ENCODE results near the gene RICTOR.
A peak's percentile ranks its signal among the peaks of the same experiment; 100 is the strongest.

Gene RICTOR, protein sequence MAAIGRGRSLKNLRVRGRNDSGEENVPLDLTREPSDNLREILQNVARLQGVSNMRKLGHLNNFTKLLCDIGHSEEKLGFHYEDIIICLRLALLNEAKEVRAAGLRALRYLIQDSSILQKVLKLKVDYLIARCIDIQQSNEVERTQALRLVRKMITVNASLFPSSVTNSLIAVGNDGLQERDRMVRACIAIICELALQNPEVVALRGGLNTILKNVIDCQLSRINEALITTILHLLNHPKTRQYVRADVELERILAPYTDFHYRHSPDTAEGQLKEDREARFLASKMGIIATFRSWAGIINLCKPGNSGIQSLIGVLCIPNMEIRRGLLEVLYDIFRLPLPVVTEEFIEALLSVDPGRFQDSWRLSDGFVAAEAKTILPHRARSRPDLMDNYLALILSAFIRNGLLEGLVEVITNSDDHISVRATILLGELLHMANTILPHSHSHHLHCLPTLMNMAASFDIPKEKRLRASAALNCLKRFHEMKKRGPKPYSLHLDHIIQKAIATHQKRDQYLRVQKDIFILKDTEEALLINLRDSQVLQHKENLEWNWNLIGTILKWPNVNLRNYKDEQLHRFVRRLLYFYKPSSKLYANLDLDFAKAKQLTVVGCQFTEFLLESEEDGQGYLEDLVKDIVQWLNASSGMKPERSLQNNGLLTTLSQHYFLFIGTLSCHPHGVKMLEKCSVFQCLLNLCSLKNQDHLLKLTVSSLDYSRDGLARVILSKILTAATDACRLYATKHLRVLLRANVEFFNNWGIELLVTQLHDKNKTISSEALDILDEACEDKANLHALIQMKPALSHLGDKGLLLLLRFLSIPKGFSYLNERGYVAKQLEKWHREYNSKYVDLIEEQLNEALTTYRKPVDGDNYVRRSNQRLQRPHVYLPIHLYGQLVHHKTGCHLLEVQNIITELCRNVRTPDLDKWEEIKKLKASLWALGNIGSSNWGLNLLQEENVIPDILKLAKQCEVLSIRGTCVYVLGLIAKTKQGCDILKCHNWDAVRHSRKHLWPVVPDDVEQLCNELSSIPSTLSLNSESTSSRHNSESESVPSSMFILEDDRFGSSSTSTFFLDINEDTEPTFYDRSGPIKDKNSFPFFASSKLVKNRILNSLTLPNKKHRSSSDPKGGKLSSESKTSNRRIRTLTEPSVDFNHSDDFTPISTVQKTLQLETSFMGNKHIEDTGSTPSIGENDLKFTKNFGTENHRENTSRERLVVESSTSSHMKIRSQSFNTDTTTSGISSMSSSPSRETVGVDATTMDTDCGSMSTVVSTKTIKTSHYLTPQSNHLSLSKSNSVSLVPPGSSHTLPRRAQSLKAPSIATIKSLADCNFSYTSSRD (N-terminal part only)

DNA sequence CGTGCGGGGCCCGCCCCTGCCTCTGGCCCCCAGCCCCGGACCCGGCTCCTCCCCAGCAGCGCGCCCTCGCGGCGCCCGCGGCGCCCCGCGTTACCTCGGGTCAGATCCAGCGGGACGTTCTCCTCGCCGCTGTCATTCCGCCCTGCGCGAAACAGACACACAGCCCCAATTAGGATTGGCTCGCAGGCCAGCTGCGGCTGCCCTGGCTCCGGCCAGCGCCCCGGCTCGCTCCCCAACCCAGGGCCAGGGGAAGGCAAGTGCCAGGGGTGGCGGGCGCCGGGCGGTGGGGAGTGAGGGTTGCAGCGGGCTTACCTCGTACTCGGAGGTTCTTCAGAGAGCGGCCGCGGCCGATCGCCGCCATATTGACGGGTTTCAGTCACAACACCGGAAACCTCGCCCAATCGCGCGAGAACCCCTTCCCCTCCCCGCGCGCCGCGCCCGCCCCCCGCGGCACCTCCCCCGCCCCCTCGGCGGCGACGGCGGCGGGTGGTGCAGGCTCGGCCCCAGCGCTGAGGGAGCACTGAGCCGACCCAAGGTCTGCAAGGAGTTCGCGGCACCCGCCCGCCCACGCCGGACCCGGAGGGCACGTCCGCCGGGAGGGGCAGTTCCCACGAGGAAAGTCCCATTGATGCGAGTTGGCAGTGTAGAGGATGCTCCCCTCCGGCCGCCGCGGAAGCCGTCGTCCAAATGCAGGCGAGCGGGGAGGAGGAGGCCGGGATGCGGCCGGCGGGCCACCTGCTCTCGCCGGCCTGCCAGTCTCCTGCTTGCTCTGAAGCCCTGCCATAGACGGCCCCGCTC lies at the start of gene RICTOR:
Gene RICTOR, minus strand, starts transcription at position 383 of the 798 bp plus-strand sequence. Its CDS starts 22 bp downstream, at position 361.
- DNase-seq (ENCODE audit: low spot score) = peak; percentile 87

DNA sequence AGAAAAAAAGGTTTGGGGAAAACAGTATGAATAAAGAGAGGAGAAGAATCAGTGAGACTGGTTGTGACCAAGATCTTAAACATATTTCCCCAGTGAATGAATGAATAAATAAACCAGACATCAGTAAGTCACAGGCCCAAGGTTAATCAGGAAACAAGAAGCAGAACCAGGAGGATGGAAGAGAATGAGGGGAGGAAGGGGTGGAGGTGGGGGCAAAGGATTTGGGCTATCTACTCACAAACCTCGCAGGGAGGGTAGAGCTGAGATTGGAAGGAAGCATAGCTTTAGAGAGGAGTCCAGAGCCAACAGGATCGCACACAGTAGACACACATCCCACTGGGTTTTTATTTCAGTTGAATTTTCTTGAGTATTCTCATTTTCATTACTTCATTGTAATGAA lies 47.7 kb upstream of the RICTOR start:
- no peak for DNase-seq (ENCODE audit: low spot score)

DNA sequence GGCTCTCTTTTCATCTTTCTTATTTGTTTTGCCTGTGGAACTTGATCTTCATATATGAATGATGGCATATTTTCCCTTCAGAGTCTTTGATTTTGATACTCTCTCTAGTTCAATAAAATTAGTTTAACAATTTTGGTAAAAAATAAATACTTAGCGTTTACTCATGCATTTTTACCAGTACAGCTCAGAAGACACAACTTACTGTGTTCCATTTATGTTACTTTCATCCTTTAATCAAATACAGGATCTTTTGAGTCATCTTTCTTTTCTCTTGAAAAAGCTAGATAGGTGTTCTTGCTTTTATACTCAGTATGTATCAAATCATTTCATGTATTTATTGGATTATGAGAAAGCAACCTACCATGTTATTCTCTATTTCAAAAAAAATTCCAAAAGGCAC lies 47.1 kb upstream of the RICTOR start:
- no peak for DNase-seq (ENCODE audit: low spot score)

DNA sequence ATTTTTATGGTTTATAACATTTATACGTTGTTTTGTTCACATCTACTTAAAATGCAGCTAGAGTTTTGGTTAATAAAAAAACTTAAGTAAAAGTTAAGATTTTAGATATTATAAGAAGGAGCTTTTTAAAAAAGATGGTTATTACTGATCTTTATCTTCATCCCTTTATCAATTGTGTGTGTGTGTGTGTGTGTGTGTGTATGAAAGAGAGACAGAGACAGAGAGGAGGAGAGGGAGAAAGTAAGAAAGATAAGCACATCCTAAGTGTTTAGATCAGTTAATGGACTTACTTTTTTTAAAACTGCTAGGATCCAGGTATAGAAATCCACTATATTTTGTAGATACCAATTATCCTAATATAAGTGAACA lies 45.8 kb upstream of the RICTOR start:
- DNase-seq (ENCODE audit: low spot score) = no peak

DNA sequence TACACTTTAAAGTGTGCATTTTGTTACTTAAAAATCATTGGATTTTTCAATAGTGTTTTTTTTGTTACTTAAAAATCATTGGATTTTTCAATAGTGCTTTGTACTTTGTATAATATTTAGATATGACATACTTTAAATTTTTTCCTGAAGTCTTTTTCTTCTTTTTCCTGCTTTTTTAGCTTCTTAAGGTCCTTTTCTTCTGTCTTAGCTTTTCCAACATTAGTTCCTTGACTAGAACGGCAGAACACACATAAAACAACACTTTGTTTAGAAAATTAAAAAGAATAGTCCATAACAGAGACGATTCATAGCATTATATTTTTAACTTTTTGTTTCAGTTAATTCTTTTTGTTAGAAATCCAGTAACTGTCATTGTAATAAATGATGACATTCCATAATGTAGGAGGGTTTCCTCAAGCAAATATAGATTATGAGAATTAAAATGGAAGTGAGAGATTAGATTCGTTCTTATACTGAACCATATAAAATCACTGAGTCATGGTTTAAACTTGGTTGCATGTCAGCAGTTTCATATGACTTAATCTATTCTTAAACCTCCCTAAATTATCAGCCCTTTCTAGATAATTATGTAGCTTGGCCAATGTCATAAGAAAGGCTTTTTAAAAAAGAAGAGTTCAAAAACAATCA lies 45.3 kb upstream of the RICTOR start:
- DNase-seq (ENCODE audit: low spot score) = no peak

DNA sequence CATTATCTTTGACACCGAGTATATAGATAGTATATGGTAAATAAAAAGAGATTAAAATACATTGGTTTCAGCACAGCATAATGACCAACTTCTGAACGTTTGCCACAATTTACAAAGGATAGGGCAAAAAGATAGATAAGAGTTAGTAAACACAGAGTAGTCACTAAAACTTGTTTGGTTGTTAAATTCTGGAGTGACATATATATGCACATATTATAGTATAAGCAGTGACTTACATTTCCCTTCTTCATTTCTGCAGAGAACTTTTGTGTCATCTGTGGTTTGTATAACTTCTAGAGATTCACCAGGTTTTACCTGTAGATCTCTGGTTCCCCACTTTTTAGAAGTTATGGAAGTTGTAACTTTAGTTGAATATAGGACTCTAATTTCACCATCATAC lies 44.4 kb upstream of the RICTOR start:
- no peak for DNase-seq (ENCODE audit: low spot score)

DNA sequence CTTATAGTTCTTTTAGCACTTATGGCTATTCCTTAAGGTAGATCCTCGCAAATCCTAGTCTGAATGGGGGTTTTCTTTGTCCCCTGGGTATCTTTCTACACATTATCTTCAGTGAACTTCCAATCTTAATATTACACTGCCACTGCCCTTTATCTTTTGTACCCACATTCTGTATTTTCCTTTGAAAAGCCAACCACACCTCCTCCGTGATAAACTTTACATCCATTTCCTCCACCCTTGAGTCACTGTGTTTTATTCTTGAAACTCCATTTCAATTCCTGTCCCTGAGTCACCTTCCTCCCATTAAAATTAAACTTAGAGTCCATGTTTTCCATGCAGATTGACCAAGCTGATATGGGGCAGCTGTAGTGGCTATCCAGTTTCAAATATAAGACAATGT lies 43.2 kb upstream of the RICTOR start:
- DNase-seq (ENCODE audit: low spot score) = no peak

DNA sequence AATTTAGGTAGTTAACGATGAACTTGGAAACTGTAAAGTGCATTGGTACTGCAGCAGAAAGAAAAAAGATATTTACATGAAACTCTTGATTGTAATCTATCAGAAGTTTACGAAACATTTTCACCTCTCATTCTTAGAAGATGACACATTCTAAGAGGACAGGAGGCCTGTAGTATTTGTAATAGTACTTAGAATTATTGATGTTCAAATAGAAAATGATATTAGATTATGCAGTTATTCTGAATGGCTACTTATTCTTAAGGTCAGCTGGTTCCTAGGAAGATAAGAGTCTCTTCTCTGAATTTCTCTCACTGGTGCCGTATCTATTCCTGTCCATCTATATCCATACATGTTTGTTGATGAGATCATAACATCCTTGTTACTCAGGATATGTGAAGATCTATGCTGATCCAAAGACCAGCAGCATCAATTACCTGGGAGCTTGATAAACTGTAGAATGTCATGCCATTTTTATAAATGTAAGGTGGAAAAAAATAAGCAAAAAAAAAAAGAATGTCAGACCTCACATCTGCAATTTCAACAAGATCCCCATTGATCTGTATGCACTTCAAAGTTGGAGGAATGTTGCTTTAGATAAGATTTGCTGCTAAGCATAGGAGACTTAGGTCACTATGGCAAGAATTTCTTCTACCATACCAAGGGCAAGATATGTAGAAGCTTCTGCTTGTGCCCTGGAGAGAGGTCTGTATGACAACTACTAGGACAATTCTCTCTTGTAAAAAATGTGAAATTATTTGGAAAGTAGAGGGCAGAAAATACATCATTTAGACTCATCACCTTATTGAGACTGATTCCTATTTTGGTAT lies 42.4 kb upstream of the RICTOR start:
- no peak for DNase-seq (ENCODE audit: low spot score)

DNA sequence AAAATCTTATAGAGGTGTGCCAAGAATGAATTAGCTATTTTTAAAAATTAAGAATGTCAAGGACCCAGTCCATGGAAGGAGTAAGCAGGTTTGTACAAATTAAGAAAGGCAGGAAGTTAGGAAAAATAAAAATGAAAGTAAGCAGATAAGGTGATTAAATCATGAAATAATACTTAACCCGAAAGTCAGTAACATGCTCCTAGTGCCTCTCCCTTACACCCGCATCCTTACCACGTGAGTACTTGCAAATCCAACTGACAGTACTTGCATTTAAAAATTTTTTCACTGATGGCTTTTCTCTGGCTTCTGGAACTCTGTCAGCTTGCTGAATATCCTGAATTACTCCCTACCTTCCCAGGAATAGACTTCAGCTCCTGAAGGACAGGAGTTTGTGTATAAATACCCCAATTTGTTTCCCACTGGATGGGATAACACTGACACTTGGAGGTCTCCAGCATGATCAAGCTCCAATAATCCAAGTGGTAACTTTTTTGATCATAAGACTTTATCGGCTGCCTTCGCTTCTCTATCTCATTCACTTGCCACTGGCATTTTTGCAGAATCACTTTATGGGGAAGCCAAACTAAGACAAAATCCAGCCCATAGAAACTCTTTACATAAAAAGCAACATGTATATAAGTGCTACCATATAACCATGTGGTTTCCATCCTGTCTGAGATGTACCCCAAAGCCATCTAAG lies 41.6 kb upstream of the RICTOR start:
- DNase-seq (ENCODE audit: low spot score) = no peak

DNA sequence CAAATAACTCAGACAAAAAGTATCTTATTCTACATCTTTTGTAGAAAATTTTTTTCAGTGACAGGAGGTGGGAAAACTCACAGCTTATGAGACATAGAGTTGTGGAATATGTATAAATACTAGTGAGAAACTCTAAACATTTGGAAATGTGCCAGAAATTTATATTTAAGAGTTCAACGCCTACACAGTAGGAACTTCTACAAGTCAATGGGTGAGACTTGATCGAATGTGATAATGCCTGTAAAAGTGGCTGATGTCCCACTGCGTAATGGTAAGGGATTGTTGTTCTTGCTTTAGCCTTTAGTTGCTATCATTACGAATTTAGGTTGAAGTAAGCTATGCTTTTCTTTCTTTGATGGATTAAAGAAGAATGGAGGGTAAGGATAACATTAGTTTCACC lies 40.0 kb upstream of the RICTOR start:
- DNase-seq (ENCODE audit: low spot score) = no peak

DNA sequence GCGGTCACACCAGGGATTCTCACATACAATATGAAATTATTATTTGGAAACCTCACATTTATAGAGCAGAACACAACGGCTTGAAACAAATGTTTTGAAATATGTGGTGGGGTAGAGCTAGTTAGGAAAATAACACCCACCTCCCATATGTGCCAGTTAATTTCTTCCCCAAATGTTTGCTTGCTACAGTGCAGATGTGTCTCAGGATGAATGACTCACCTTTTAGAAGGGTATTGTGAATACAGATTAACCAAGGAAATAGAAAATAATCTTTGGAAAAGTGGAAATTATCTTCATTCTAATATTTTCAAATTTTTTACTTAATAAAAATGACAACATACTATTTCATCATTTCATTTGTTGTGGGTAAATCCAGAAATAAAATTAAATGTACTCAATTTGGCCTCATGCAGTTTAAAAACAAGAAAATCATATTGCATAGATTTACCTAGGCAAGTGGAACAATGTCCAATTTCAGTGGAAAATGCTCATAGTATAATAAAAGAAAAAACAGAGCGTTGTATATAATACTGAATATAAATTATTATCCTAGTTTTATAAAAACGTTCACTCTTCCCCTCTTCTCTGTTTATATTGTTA lies 39.3 kb upstream of the RICTOR start:
- no peak for DNase-seq (ENCODE audit: low spot score)

DNA sequence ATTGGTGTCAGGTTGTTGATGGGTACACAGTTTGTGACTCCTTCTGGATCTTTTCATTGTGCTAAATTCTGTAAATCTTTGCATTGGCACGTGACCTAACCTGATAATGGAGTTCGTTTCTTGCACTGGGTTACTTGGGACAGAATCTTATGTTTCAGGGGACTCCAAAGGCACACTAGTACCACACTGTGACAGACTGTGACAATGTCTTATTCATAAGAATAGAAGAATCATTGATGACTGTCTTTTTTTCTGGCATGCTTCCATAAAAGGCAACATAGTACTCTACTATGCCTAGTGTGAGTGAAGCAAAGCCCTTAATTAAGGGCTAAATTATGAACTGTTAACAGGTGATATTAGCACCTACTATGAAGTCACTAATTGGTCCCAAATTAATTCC lies 35.4 kb upstream of the RICTOR start:
- DNase-seq (ENCODE audit: low spot score) = no peak

DNA sequence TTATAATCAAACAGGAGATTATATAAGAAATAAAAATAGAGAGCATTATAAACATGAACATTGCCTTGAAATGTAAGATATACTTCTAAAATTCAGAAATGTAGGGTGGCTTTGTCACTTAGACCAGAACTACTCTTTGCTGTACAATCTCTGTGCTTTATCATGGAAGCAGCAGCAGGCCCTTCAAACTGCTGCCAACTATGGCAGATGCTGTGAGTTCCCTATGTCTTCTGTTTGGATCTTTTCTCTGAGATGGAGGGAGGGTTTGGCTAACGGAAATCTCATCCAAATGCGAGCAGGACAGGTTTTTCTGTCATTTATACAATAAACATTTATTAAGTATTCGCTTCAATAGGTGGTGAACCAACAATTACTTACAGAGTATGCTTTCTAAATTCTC lies 34.8 kb upstream of the RICTOR start:
- DNase-seq (ENCODE audit: low spot score) = no peak

DNA sequence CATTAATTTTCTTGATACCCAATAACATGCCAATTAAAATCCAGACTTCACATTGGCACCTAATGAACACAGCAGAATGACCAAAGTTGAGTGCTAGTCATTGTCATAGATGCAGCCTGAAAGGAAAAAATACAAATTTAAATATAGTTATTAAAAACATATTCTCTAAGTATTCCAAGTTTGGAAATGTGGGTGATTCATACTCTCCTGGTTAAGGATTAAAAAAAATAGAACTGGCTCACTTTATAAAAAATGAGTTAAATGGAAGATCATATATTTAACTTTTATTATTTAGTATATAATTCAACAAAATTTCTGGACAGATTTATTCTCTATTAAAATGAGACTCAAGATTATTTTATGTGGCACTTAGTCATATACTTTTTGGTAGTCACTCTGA lies 33.2 kb upstream of the RICTOR start:
- DNase-seq (ENCODE audit: low spot score) = no peak

DNA sequence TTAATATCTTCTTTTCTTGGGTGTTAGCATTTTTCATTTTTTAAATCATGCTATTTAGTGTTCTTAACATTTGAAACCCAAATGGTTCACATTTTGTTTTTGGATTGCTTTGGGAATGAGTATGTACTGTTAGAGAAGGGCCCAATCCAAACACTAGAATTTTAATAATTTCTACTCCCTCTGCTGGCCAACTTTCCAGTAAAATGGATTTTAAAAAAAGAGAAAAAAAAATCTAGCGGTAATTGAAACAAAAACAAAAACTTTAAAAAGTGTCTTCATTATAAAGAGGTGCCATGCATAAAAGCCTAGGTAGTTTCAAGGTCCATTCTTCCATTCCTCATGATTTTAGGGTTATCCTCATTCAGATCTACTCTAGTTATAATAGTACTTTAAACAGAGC lies 32.1 kb upstream of the RICTOR start:
- DNase-seq (ENCODE audit: low spot score) = no peak

DNA sequence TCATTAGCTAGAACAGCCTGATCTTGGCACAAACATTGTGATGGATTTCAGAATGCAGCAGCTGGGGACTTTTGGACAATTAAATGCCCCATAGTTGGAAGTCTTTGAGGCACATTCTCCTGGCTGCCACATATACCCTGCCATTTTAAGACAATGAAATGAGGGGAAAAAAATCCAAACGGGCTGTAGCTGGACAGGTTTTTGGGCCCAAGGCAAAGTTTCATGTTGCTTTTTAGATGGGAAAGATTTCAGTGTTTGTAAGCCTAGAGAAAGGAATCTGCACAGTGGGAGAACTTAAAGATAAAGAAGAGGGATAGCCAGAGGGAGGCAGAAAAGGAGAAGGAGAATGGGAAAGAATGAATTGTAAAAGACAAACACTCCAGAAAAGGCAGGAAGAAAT lies 30.0 kb upstream of the RICTOR start:
- DNase-seq (ENCODE audit: low spot score) = no peak

DNA sequence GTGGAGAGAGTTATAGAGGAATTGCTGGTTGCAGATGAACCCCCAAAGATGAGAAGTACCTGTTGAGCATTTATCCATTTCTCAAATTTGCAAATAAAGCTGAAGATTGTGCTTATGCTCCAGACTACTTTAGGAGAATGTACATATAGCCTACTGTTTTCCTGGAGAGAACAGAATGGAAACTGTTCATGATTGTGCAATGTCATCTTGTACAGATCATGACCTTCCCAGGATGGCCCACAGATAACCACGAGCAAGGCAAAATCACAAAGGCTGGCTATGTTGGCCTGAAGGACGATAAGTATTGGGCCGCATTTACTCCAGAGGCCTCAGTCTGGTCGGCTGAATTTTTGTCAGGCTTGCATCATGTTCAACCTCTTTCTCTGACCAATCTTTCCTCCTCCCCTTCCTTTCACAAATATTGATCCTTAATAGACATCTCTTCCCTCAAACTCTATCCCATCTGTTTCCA lies 28.5 kb upstream of the RICTOR start:
- no peak for DNase-seq (ENCODE audit: low spot score)

DNA sequence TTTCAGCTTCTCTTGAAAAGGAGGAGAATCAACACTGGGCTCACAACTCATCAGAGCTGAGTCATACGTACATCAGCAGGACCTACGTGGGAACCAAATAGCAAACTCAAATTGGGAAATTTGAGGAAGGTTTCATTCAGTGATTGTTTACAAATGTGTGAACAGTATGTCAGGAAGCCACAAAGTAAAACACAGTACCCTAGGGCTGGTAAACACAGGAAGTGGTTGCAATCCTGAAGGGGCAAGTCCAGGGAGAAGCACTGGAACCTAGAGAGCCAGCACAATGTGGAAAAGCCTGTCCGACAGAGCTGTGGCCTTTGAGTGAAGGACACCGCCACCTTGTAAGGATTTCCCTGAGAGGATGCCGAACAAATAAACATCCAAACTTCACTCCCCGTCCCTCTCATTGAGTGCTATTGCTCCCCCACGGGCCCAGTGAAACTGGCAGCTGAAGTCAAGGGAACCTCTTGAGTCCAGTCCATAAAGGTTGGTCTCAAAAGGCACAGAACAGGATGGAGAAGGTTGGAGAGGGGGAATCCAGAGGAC lies 26.7 kb upstream of the RICTOR start:
- DNase-seq (ENCODE audit: low spot score) = no peak

Data from CD4-positive, alpha-beta T cell treated with Interleukin-6 at 100 ng/mL for 8 hours (primary cell).